PFSK-1 (cell line): Measurements from ENCODE around the gene GLT8D2.

ENCODE experiments used
- FOXP2 ChIP-seq: optimal IDR thresholded peaks from 2 replicates; pipeline ENCODE3; 2011; ENCODE audit warnings: borderline replicate concordance, control low read depth, inconsistent platforms; ENCODE audit not compliant: insufficient read depth; ENCODE audit errors: extremely low read length, extremely low read depth
- POLR2AphosphoS5 ChIP-seq: IDR thresholded peaks from 2 replicates; pipeline ENCODE4 v1.6.1; 2012; ENCODE audit warnings: low read depth, mild to moderate bottlenecking, control low read depth, low read length, moderate library complexity
- SIN3A ChIP-seq: IDR thresholded peaks from 2 replicates; pipeline ENCODE4 v1.6.1; 2012; ENCODE audit warnings: mild to moderate bottlenecking, low read length, moderate library complexity, borderline replicate concordance; ENCODE audit not compliant: insufficient read depth
- TAF1 ChIP-seq: IDR thresholded peaks from 2 replicates; pipeline ENCODE4 v1.6.1; 2012; ENCODE audit warnings: low read length, control low read depth, borderline replicate concordance; ENCODE audit not compliant: insufficient read depth
- TF ChIP-seq, protein P1 (sequence below), 2 experiments: IDR thresholded peaks; 2 replicates each; pipeline versions ENCODE4 v1.6.1 to v1.8.0; 2011 to 2012; ENCODE audit warnings: low read depth in 2 of 2, low read length in 2 of 2, control low read depth in 1 of 2, inconsistent platforms in 1 of 2, mild to moderate bottlenecking in 1 of 2, moderate library complexity in 1 of 2; ENCODE audit not compliant: insufficient read depth in 1 of 2

Gene GLT8D2

GRCh38 chr12:104024348-104024747 is 25.6 kb downstream of the GLT8D2 start:
- TF ChIP-seq, protein P1, sequence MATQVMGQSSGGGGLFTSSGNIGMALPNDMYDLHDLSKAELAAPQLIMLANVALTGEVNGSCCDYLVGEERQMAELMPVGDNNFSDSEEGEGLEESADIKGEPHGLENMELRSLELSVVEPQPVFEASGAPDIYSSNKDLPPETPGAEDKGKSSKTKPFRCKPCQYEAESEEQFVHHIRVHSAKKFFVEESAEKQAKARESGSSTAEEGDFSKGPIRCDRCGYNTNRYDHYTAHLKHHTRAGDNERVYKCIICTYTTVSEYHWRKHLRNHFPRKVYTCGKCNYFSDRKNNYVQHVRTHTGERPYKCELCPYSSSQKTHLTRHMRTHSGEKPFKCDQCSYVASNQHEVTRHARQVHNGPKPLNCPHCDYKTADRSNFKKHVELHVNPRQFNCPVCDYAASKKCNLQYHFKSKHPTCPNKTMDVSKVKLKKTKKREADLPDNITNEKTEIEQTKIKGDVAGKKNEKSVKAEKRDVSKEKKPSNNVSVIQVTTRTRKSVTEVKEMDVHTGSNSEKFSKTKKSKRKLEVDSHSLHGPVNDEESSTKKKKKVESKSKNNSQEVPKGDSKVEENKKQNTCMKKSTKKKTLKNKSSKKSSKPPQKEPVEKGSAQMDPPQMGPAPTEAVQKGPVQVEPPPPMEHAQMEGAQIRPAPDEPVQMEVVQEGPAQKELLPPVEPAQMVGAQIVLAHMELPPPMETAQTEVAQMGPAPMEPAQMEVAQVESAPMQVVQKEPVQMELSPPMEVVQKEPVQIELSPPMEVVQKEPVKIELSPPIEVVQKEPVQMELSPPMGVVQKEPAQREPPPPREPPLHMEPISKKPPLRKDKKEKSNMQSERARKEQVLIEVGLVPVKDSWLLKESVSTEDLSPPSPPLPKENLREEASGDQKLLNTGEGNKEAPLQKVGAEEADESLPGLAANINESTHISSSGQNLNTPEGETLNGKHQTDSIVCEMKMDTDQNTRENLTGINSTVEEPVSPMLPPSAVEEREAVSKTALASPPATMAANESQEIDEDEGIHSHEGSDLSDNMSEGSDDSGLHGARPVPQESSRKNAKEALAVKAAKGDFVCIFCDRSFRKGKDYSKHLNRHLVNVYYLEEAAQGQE (IDR thresholded peaks at IDR 0.05; ENCODE audit: insufficient read depth in 1 of 2, low read depth in 2 of 2, low read length in 2 of 2) = no peak
- TF ChIP-seq SIN3A (no peak), POLR2AphosphoS5 (no peak), TAF1 (no peak), FOXP2 (no peak)

- TF ChIP-seq POLR2AphosphoS5 (no peak), FOXP2 (no peak), TAF1 (no peak), SIN3A (no peak)
- TF ChIP-seq, protein P1 (IDR thresholded peaks at IDR 0.05; ENCODE audit: insufficient read depth in 1 of 2, low read depth in 2 of 2, low read length in 2 of 2) = no peak
These were observed 26.3 kb downstream of the GLT8D2 start for GRCh38 chr12:104023710-104024109.

- no peak for TF ChIP-seq FOXP2
- TF ChIP-seq TAF1 = no peak
- TF ChIP-seq SIN3A = no peak
- no peak for TF ChIP-seq POLR2AphosphoS5
- TF ChIP-seq, protein P1 (IDR thresholded peaks at IDR 0.05; ENCODE audit: insufficient read depth in 1 of 2, low read depth in 2 of 2, low read length in 2 of 2) = no peak
These were observed 27.2 kb downstream of the GLT8D2 start for GRCh38 chr12:104022786-104023185.

GRCh38 chr12:104012331-104012730 is 37.7 kb downstream of the GLT8D2 start:
- TF ChIP-seq, protein P1 (IDR thresholded peaks at IDR 0.05; ENCODE audit: insufficient read depth in 1 of 2, low read depth in 2 of 2, low read length in 2 of 2) = no peak
- no peak for TF ChIP-seq FOXP2
- no peak for TF ChIP-seq SIN3A
- no peak for TF ChIP-seq POLR2AphosphoS5
- no peak for TF ChIP-seq TAF1

DNA sequence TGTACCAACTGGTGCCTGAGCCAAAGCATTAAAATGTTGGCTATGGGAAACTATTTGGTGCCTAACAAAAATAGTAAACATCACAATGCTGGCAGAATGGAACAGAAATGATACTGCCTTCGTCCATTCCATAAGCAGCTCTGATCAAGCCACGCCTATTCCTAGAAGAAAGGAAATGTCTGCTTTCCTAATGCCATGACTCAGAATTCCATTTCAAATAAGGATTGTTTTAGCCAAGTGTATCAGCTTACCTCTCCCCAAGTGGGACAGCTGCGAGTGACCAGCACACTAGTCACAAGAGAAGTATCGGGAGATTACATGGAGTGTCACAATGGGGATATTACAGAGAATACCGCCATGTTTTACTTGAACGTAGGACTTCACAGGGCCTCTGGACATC is 38.7 kb downstream of the GLT8D2 start:
- TF ChIP-seq POLR2AphosphoS5 = no peak
- no peak for TF ChIP-seq SIN3A
- TF ChIP-seq TAF1 = no peak
- no peak for TF ChIP-seq FOXP2
- TF ChIP-seq, protein P1 (IDR thresholded peaks at IDR 0.05; ENCODE audit: insufficient read depth in 1 of 2, low read depth in 2 of 2, low read length in 2 of 2) = no peak
